Mesothelial cell of epicardium (in vitro differentiated cells): Measurements from ENCODE around the gene MPHOSPH6. TPM values are rescaled to one million over a fixed set of nuclear protein-coding genes. Genes with fewer than 3 reads are reported as not detected.
"Not testable (repeated sequence)": the region's sequence is repeated elsewhere in the genome, so short reads cannot be mapped to it uniquely, and the experiment has no call there.

ENCODE experiments used
- DNase-seq, 2 experiments: peaks; one replicate each; pipeline ENCODE4 v3.0.0; 2021; ENCODE audit warnings: low spot score in 2 of 2; ENCODE audit not compliant: unreplicated experiment in 2 of 2
- H3K27ac Mint-ChIP-seq: 2 replicates; pipeline ENCODE4 v1.8.0; 2021; ENCODE audit warnings: mixed read lengths
- H3K27me3 Mint-ChIP-seq: 2 replicates; pipeline ENCODE4 v1.8.0; 2021; ENCODE audit warnings: low read depth, mixed read lengths
- H3K36me3 Mint-ChIP-seq: 2 replicates; pipeline ENCODE4 v1.8.0; 2021; ENCODE audit warnings: mixed read lengths
- H3K4me1 Mint-ChIP-seq: 2 replicates; pipeline ENCODE4 v1.8.0; 2021; ENCODE audit warnings: mixed read lengths
- H3K4me3 Mint-ChIP-seq: 2 replicates; pipeline ENCODE4 v1.8.0; 2021; ENCODE audit warnings: mild to moderate bottlenecking, moderate library complexity, mixed read lengths
- H3K9me3 Mint-ChIP-seq: 2 replicates; pipeline ENCODE4 v1.8.0; 2021; ENCODE audit warnings: mixed read lengths
- CTCF ChIP-seq: fragments of 200-600 bp; sonication (generic); IDR thresholded peaks from one replicate; pipeline ENCODE4 v1.5.0; 2021; ENCODE audit warnings: antibody characterized with exemption; ENCODE audit not compliant: unreplicated experiment
- total RNA-seq: library from RNA; stranded (reverse); gene quantifications from 3 replicates; pipeline ENCODE4 v1.2.1, GENCODE V29; 2021

Gene MPHOSPH6, protein sequence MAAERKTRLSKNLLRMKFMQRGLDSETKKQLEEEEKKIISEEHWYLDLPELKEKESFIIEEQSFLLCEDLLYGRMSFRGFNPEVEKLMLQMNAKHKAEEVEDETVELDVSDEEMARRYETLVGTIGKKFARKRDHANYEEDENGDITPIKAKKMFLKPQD
- total RNA-seq = 32.2 to 34.8 TPM (median 34.4 TPM) in 3 replicates

DNA sequence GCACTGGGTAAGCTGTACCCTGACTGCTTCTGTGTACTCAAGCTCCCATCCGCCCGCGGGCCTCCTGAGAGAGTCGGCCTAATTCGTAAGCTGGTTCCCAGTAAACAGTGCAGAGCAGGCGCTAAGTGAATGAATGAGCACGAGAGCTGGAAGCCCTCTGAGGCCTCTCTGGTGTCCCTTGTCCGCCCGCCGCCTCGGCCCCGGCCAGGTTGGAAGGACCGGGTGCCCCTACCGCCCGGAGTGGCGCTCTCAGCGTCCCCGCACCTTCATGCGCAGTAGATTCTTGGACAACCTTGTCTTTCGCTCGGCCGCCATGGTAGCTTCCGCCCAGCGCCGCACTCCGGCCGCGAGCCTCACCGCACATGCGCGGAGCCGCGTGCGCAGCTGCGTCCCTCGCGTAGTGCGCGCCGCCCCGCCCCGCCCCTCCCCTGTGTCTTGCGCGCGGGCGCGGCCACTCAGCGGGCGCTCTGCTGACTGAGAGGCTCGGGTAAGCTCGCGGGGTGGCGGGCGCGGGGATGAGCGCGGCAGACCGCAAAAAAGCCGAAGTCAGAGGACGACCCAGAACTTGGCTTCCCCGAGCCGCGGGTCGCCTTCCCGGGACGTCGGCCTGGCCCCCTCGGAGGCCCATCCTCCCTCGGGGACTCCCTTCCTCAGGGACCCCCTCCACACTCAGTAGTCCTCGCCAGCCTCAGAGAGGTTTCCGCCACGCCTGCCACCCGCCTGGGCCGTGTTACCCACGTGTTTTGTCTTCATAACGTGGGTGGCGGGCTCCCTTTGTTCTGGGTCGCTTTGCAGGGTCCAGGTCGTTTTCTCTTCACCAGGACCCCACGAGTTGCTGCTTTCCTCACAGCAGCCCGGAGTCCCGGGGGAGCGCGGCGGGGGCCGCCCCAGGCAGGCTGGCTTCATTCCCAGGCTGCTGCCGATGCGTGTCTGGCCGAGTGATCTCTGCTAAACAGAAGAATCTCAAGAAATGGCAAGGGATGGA, at the start of gene MPHOSPH6:
Gene MPHOSPH6 (minus strand): TSS at position 364 of the 985 bp plus-strand sequence. CDS start 49 bp downstream, at position 315.
- Mint-ChIP-seq H3K4me3 (peak within 1 kb of the TSS; percentile 94), H3K27me3 (peaks cover 42% of the 10 kb centered on the region), H3K27ac (peak within 1 kb of the TSS; percentile 99), H3K4me1 (peaks cover 12% of the 10 kb centered on the region), H3K36me3 (peaks cover 28% of the 10 kb centered on the region), H3K9me3 (peaks cover 15% of the 10 kb centered on the region)
- peak; percentile 92 to 93 for DNase-seq
- TF ChIP-seq CTCF = no peak

DNA sequence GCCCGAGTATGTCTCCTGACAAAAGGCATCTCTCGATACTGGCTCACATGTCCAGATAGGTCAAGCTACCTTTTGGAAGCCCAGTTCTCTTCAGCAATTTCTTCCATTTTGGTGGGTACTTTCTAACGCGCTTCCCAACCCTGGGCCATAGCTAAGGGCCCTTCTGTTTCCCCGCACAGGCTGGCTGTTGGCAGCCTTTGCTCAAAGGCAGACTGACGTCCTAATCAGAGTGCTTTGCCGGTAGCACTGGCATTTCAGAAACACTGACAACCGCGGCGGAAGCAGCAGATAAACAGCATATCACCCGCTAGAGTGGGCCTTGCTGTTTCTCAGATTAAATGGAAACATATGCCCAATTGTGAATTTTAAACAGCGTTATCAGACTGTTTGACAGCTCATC, 49.3 kb upstream of the MPHOSPH6 start:
- peaks cover 15% of the 10 kb centered on the region for H3K9me3 Mint-ChIP-seq
- peaks cover 2% of the 10 kb centered on the region for H3K27me3 Mint-ChIP-seq
- H3K4me3 Mint-ChIP-seq = no peak overlapping the region
- TF ChIP-seq CTCF = no peak
- H3K4me1 Mint-ChIP-seq = peaks cover 3% of the 10 kb centered on the region
- no peak for DNase-seq
- no peak overlapping the region for H3K27ac Mint-ChIP-seq
- H3K36me3 Mint-ChIP-seq = no peaks in the 10 kb centered on the region

DNA sequence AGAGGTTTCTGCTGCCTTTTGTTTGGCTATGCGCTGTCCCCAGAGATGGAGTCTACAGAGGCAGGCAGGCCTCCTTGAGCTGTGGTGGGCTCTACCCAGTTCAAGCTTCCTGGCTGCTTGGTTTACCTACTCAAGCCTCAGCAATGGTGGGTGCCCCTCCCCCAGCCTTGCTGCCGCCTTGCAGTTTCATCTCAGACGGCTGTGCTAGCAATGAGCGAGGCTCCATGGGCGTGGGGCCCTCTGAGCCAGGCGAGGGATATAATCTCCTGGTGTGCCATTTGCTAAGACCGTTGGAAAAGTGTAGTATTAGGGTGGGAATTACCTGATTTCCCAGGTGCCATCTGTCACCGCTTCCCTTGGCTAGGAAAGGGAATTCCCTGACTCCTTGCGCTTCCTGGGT, 39.3 kb upstream of the MPHOSPH6 start:
- Mint-ChIP-seq H3K27me3 (peaks cover 17% of the 10 kb centered on the region), H3K9me3 (peaks cover 53% of the 10 kb centered on the region)
- H3K4me3 Mint-ChIP-seq, H3K4me1 Mint-ChIP-seq, H3K27ac Mint-ChIP-seq, DNase-seq, H3K36me3 Mint-ChIP-seq: not testable (repeated sequence)

- Mint-ChIP-seq H3K4me1 (peaks cover 27% of the 10 kb centered on the region), H3K9me3 (peaks cover 17% of the 10 kb centered on the region), H3K36me3 (no peaks in the 10 kb centered on the region), H3K4me3 (no peak overlapping the region), H3K27ac (no peak overlapping the region), H3K27me3 (peaks cover 18% of the 10 kb centered on the region)
- no peak for TF ChIP-seq CTCF
- no peak for DNase-seq
Observed at GRCh38 chr16:82203198-82203597, 33.2 kb upstream of the MPHOSPH6 start.

GRCh38 chr16:82201926-82202325, 31.9 kb upstream of the MPHOSPH6 start:
- Mint-ChIP-seq H3K9me3 (peaks cover 5% of the 10 kb centered on the region), H3K4me3 (no peak overlapping the region), H3K4me1 (peaks cover 34% of the 10 kb centered on the region), H3K36me3 (no peaks in the 10 kb centered on the region), H3K27me3 (peaks cover 13% of the 10 kb centered on the region), H3K27ac (peak overlapping the region; percentile 71)
- no peak for TF ChIP-seq CTCF
- DNase-seq = no peak

GRCh38 chr16:82201351-82201750, 31.3 kb upstream of the MPHOSPH6 start:
- DNase-seq = no peak
- TF ChIP-seq CTCF = no peak
- Mint-ChIP-seq H3K27me3 (peaks cover 7% of the 10 kb centered on the region), H3K27ac (peak overlapping the region; percentile 10), H3K36me3 (no peaks in the 10 kb centered on the region), H3K9me3 (no peaks in the 10 kb centered on the region), H3K4me1 (peaks cover 35% of the 10 kb centered on the region), H3K4me3 (no peak overlapping the region)
